ENCODE data around the gene PCGF3. TPM values are rescaled to one million over a fixed set of nuclear protein-coding genes. Genes with fewer than 3 reads are reported as not detected.

The PCGF3 gene
- total RNA-seq, 1 donor: 43.1 TPM

GRCh38 chr4:687048-687970 is 18.3 kb upstream of the PCGF3 start:
- peak; percentile 100 for DNase-seq (ENCODE audit: insufficient read length, low spot score, missing footprints)
- Histone ChIP-seq H3K4me1 (ENCODE audit: insufficient read depth, low read length) (peaks cover 30% of the 10 kb centered on the region), H3K79me2 (ENCODE audit: insufficient read depth, low read length) (no peaks in the 10 kb centered on the region), H3K4me2 (ENCODE audit: insufficient read depth, low read length) (peak overlapping the region; percentile 78), H3K9me3 (ENCODE audit: low read depth, low read length) (no peaks in the 10 kb centered on the region), H3K36me3 (ENCODE audit: insufficient read depth, low read length) (no peaks in the 10 kb centered on the region), H2AFZ (ENCODE audit: low read length) (peak overlapping the region; percentile 72), H3K27me3 (ENCODE audit: insufficient read depth, low read length) (no peaks in the 10 kb centered on the region), H3K4me3 (ENCODE audit: insufficient read depth, low read length) (peak overlapping the region; percentile 74), H3K27ac (ENCODE audit: low read depth, low read length) (peak overlapping the region; percentile 94), H4K20me1 (ENCODE audit: insufficient read depth, low read length) (peaks cover 5% of the 10 kb centered on the region)
- TF ChIP-seq CTCF (IDR thresholded peaks at IDR 0.05; ENCODE audit: extremely low read depth, low read depth, low read length): no peak

DNA sequence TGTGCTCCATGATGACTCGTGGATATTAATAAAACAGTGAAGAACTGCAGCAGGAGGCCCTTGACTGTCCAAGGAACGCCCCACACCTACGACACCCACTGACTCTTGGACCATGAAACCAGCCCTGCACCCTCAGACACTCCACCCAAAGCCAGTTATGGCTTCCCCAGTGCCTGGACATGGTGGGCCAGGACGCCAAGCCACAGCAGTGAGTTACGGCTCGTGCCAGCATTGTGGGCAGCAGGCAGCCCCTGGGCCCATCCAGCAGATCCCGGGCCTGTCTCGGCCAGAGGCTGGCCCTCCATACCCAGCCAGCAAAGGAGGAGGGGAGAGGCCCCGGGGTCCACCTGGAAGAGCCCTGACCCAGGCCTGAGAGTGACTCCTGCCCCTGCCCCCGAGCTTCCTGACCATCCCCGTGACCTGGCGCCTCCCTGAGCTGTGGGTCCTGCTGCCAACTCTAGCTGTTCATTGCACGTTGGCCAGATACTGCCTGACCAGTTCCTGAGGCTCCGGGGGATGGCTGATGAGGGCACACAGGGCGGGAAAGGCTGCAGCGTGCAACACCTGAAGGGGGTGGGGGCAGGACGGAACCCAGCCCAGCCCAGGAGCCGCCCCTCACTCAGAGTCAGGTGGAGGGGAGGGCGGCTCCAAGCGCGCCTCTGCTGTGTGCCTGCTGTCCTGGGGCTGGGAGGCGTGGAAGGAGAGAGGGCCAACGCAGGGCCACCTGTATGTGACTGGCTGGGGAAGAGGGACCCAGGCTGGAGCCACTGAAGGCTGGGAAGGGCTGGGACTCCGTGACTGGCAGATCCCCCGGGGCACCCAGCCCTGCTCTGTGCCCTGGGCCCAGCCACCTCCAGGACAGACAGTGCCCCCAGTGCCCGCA is 17.4 kb upstream of the PCGF3 start:
- H3K4me1 ChIP-seq (ENCODE audit: insufficient read depth, low read length): peaks cover 30% of the 10 kb centered on the region
- H3K4me2 ChIP-seq (ENCODE audit: insufficient read depth, low read length): peak overlapping the region; percentile 78
- H3K27ac ChIP-seq (ENCODE audit: low read depth, low read length): peak overlapping the region; percentile 94
- no peaks in the 10 kb centered on the region for H3K79me2 ChIP-seq (ENCODE audit: insufficient read depth, low read length)
- H3K27me3 ChIP-seq (ENCODE audit: insufficient read depth, low read length): peaks cover 1% of the 10 kb centered on the region
- no peaks in the 10 kb centered on the region for H3K36me3 ChIP-seq (ENCODE audit: insufficient read depth, low read length)
- peak; percentile 94 for DNase-seq (ENCODE audit: insufficient read length, low spot score, missing footprints)
- H3K9me3 ChIP-seq (ENCODE audit: low read depth, low read length): no peaks in the 10 kb centered on the region
- peak overlapping the region; percentile 74 for H3K4me3 ChIP-seq (ENCODE audit: insufficient read depth, low read length)
- H2AFZ ChIP-seq (ENCODE audit: low read length): peak overlapping the region; percentile 93
- H4K20me1 ChIP-seq (ENCODE audit: insufficient read depth, low read length): no peaks in the 10 kb centered on the region
- TF ChIP-seq CTCF (IDR thresholded peaks at IDR 0.05; ENCODE audit: extremely low read depth, low read depth, low read length): no peak

DNA sequence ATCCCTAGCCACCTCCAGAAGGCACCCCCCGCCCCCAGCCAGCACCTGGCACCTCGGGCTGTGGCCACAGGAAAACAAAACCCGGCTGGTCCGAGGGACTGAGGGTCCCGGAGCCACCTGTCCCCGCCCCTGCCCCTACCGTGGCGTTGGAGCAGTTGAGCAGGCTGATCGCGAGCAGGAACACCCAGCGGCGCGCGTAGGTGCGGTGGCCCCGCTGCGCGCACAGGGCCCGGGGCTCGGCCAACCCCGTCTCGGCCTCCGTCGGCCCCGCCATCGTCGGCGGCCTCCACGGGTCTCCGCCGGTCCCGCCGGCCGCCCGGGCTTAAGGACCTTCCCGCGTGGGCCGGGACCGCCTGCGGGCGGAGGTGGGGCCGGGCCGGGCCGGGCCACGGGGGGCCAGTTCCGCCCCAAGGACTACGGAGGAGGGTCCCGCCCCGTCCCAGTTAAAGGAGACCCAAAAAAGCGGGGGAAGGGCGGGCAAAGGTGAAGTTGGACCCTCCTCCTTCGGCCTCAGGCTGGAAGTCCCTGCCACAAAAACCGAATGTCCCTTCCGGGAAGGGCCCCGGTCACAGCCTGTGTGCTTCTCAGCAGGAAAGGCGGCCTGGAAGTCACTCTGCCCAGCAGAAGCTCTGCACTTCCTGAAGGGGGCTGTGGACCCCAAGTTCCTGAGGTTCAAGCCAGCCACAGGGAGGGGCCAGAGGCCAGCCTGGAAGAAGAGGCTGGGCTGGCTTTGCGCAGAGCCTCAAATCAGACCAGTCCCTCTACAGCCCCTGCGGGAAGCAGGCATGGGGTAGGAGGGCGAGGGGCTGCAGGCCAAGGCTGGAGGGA is 16.6 kb upstream of the PCGF3 start, which contains the start of gene SLC49A3:
TSS of gene SLC49A3 (minus strand) at position 298 of the 828 bp plus-strand sequence. CDS start at position 274, 24 bp downstream.
- Histone ChIP-seq H3K36me3 (ENCODE audit: insufficient read depth, low read length) (no peaks in the 10 kb centered on the region), H3K9me3 (ENCODE audit: low read depth, low read length) (no peaks in the 10 kb centered on the region), H3K4me3 (ENCODE audit: insufficient read depth, low read length) (peak within 1 kb of the TSS; percentile 74), H3K79me2 (ENCODE audit: insufficient read depth, low read length) (no peaks in the 10 kb centered on the region), H3K4me2 (ENCODE audit: insufficient read depth, low read length) (peak within 1 kb of the TSS; percentile 78), H4K20me1 (ENCODE audit: insufficient read depth, low read length) (no peaks in the 10 kb centered on the region), H2AFZ (ENCODE audit: low read length) (peak within 1 kb of the TSS; percentile 93), H3K27ac (ENCODE audit: low read depth, low read length) (peak within 1 kb of the TSS; percentile 94), H3K4me1 (ENCODE audit: insufficient read depth, low read length) (peaks cover 30% of the 10 kb centered on the region), H3K27me3 (ENCODE audit: insufficient read depth, low read length) (peaks cover 3% of the 10 kb centered on the region)
- no peak for TF ChIP-seq CTCF (IDR thresholded peaks at IDR 0.05; ENCODE audit: extremely low read depth, low read depth, low read length)
- DNase-seq (ENCODE audit: insufficient read length, low spot score, missing footprints): peak; percentile 93

Measured in osteoblast (primary cell).